ENCODE measurements around the gene ZNF330.

Gene ZNF330

DNA sequence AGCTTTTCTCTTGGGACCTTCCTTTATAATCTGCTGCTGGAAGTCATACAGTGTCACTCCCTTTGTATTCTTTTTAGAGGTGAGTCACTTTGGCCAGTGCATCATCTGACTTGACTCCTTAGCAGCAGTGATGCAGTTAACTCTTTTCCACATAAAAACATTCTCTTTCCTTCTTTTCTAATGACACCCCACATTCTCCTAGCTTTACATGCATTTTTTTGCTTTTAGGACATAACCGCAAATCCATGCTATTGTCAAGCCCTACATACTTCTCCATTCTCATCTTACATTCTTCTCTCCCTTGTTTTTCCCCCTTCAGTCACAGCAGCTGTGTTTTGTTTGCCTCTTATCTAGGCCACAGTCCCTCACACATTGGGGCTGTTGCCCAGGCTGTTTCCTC lies 55.1 kb downstream of the ZNF330 start:
- TF ChIP-seq, protein P1, sequence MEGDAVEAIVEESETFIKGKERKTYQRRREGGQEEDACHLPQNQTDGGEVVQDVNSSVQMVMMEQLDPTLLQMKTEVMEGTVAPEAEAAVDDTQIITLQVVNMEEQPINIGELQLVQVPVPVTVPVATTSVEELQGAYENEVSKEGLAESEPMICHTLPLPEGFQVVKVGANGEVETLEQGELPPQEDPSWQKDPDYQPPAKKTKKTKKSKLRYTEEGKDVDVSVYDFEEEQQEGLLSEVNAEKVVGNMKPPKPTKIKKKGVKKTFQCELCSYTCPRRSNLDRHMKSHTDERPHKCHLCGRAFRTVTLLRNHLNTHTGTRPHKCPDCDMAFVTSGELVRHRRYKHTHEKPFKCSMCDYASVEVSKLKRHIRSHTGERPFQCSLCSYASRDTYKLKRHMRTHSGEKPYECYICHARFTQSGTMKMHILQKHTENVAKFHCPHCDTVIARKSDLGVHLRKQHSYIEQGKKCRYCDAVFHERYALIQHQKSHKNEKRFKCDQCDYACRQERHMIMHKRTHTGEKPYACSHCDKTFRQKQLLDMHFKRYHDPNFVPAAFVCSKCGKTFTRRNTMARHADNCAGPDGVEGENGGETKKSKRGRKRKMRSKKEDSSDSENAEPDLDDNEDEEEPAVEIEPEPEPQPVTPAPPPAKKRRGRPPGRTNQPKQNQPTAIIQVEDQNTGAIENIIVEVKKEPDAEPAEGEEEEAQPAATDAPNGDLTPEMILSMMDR (IDR thresholded peaks at IDR 0.05; ENCODE audit: low read depth, low read length, missing control alignments) = no peak
- peak; percentile 29 for DNase-seq (ENCODE audit: extremely low read depth, low read depth)

DNA sequence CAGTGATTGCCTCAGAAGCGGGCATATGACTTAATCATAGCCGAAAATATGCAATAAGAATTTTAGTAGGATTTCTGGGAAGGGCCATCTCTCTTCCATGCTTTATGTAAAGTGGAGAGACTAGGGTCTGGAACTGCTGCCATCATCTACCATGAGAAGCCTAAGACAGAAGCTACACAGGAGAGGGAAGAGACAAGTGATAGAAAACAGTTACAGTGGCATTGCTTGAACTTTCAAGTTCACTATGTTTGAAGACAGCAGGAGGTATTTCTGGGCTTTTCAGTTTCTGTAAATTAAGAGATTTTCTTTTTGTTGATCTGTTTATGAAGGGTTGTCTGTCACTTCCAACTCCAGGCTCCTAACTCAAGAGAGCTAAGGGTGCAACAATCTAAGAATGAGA lies 62.5 kb downstream of the ZNF330 start:
- no peak overlapping the region for H3K4me3 ChIP-seq (replicated peaks; ENCODE audit: low read depth, low read length)
- DNase-seq (ENCODE audit: extremely low read depth, low read depth) = no peak
- TF ChIP-seq, protein P1 (IDR thresholded peaks at IDR 0.05; ENCODE audit: low read depth, low read length, missing control alignments) = no peak

More for the DNA sequence above, 55.1 kb downstream of the ZNF330 start:
- no peak overlapping the region for H3K4me3 ChIP-seq (replicated peaks; ENCODE audit: low read depth, low read length)

DNA sequence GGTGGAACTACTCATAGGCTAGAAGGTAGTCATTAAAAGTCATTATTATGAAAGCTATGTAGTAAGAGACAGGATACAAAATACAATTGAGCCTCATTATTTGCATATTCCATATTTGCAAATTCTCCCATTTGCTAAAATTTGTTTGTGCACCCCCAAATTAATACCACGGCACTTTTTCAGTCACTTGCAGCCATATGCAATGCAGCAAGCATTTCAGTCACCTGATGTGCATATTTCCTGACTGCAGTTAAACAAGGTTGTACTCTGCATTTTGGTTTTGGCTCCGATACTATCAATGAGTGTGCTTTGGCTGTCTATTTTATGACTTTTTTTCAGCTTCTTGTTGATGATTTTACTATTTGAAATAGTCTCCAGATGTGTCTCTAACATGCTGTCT lies 62.9 kb downstream of the ZNF330 start:
- TF ChIP-seq, protein P1 (IDR thresholded peaks at IDR 0.05; ENCODE audit: low read depth, low read length, missing control alignments) = no peak
- DNase-seq (ENCODE audit: extremely low read depth, low read depth) = no peak
- no peak overlapping the region for H3K4me3 ChIP-seq (replicated peaks; ENCODE audit: low read depth, low read length)
